ENCODE measurements around the gene HECTD4.
"Not testable (repeated sequence)": the region's sequence is repeated elsewhere in the genome, so short reads cannot be mapped to it uniquely, and the experiment has no call there.

HECTD4 gene

GRCh38 chr12:112115259-112116045 is 266.8 kb downstream of the HECTD4 start:
- peaks cover 70 to 86% of the 10 kb centered on the region in 2 experiments for H3K4me1 ChIP-seq (ENCODE audit: control insufficient read depth in 1 of 2, insufficient read depth in 1 of 2, low read depth in 1 of 2, low read length in 1 of 2)
- H3K36me3 ChIP-seq, result no peaks in the 10 kb centered on the region
- no peaks in the 10 kb centered on the region for H3K27me3 ChIP-seq
- no peak overlapping the region for H3K4me3 ChIP-seq (ENCODE audit: low read depth in 1 of 2, low read length in 1 of 2)
- no peaks in the 10 kb centered on the region for H3K9me3 ChIP-seq
- TF ChIP-seq CTCF (IDR thresholded peaks at IDR 0.05), result no peak
- peak overlapping the region; percentile 84 for H3K27ac ChIP-seq

DNA sequence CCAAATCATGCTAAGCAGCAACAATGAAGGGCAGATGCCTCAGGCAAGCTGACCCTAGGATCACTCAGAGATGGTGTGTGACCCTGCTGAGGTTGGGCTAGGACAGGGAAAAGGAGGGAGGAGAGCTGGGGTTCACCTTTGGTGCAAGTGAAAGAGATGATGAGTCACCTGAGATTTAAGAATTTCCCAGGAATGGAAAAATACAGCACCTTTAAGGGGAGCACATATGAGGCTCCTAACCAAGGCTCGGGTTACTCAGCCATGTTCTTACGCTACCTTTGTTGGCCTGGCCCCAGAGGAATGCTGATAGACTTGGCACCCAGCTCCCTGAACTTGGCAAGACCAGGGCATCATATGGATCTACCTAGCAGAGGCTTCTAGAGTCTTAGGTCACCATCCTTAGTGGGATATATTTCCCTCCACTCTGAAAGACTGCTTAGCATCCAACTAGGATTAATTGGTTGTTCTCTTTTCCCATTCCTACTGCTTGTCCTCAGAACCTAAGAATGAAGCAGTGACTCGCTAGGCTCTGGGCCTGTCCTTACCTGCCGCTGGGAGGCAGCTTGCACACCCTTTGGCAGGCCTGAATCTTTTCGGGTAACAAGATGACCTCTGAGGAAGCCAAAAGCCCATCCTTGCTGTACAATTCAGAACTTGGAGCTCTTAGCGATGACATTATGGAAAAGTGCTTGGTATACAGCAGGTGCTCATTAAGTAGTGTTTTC is 269.7 kb downstream of the HECTD4 start:
- H3K36me3 ChIP-seq, result no peaks in the 10 kb centered on the region
- TF ChIP-seq CTCF (IDR thresholded peaks at IDR 0.05), result no peak
- peak overlapping the region; percentile 68 for H3K27ac ChIP-seq
- no peaks in the 10 kb centered on the region for H3K9me3 ChIP-seq
- no peaks in the 10 kb centered on the region for H3K27me3 ChIP-seq
- H3K4me1 ChIP-seq (ENCODE audit: control insufficient read depth in 1 of 2, insufficient read depth in 1 of 2, low read depth in 1 of 2, low read length in 1 of 2), result peaks cover 62 to 71% of the 10 kb centered on the region in 2 experiments
- H3K4me3 ChIP-seq (ENCODE audit: low read depth in 1 of 2, low read length in 1 of 2), result no peak overlapping the region

- Histone ChIP-seq H3K27ac (peak overlapping the region; percentile 68), H3K9me3 (no peaks in the 10 kb centered on the region), H3K4me3 (ENCODE audit: low read depth in 1 of 2, low read length in 1 of 2) (no peak overlapping the region), H3K27me3 (no peaks in the 10 kb centered on the region), H3K4me1 (ENCODE audit: control insufficient read depth in 1 of 2, insufficient read depth in 1 of 2, low read depth in 1 of 2, low read length in 1 of 2) (peaks cover 57 to 66% of the 10 kb centered on the region in 2 experiments), H3K36me3 (no peaks in the 10 kb centered on the region)
- no peak for TF ChIP-seq CTCF (IDR thresholded peaks at IDR 0.05)
Measured at GRCh38 chr12:112111931-112112330, 270.3 kb downstream of the HECTD4 start.

DNA sequence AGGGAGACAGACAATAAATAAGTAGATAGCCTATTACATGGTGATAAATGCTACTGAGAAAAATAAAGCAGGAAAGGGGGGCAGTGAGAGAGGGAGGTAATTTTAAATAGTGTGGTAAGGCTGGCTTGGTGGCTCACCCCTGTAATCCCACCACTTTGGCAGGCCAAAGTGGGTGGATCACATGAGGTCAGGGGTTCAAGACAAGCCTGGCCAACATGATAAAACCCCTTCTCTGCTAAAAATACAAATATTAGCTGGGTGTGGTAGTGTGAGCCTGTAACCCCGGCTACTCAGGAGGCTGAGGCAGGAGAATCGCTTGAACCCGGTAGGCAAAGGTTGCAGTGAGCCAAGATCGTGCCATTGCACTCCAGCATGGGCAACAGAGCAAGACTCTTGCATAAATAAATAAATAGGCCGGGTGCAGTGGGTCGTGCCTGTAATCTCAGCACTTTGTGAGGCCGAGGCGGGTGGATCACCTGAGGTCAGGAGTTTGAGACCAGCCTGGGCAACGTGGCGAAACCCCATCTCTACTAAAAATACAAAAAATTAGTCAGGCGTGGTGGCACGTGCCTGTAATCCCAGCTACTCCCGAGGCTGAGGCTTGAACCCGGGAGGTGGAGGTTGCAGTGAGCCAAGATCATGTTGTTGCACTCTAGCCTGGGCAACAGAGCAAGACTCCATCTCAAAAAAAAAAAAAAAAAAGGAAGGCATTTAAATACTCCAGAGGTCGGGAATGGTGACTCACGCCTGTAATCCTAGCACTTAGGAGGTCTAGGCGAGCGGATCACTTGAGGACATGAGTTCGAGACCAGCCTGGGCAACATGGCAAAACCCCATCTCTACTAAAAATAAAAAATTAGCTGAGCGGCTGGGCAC is 271.2 kb downstream of the HECTD4 start:
- not testable (repeated sequence) for H3K4me3 ChIP-seq (ENCODE audit: low read depth in 1 of 2, low read length in 1 of 2); H3K27me3 ChIP-seq; H3K9me3 ChIP-seq; H3K36me3 ChIP-seq; H3K27ac ChIP-seq
- H3K4me1 ChIP-seq (ENCODE audit: control insufficient read depth in 1 of 2, insufficient read depth in 1 of 2, low read depth in 1 of 2, low read length in 1 of 2), result peaks cover 48 to 57% of the 10 kb centered on the region in 2 experiments
